Middle frontal gyrus (tissue), 1 donor: Measurements from ENCODE around the gene METTL27.
"Not testable (repeated sequence)": the region's sequence is repeated elsewhere in the genome, so short reads cannot be mapped to it uniquely, and the experiment has no call there.

Experiments
- DNase-seq: peaks from one replicate; pipeline ENCODE4 v3.0.0-alpha.2; 2015; ENCODE audit warnings: low spot score; ENCODE audit errors: extremely low spot score

METTL27 gene, protein sequence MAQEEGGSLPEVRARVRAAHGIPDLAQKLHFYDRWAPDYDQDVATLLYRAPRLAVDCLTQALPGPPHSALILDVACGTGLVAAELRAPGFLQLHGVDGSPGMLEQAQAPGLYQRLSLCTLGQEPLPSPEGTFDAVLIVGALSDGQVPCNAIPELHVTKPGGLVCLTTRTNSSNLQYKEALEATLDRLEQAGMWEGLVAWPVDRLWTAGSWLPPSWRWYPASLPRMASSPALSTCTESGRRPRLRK

DNA sequence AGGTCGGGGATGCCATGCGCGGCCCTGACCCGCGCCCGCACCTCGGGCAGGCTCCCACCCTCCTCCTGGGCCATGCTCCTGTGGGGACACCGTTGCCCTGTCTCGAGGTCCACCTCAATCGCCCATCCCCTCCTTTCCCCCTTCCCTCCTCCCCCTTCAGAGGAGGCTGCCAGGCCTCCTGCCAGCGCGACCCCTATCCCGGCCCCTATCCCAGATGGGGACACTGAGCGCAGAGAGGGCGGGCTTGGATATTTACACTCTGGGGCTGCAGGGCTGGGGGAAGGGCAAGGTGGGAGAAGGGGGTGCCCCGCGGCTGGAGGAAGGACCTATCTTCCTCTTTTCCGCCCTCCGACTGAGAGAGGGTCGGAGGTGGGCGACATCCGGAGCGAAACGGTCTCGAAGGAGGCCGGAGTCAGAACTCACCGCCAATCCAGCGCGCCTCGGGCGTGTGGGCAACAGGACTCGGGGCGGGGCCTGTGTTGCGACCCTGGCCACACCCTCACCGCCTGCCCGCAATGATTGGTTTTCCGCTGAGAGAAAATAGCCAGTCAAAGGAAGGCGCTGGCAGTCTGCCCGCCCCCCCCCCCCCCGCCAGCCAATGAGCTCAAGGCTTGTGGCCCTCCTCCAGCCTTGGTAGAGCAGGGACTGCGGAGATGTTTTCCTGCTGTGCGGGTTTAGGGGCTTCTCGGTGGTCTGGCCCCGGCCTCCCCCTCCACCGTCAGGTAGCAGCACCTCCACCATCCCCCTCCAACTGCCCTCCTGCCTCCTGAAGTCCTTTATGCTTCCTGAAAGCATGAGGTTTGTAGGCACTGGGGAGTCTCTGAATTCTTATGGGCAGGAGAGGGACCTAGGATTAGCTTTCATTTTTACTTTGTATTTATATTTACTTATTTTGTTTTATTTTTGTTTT is at the start of gene METTL27:
TSS of gene METTL27 (minus strand) at position 450 of the 910 bp plus-strand sequence. CDS start at position 74, 376 bp downstream.
- DNase-seq = peak; percentile 76

DNA sequence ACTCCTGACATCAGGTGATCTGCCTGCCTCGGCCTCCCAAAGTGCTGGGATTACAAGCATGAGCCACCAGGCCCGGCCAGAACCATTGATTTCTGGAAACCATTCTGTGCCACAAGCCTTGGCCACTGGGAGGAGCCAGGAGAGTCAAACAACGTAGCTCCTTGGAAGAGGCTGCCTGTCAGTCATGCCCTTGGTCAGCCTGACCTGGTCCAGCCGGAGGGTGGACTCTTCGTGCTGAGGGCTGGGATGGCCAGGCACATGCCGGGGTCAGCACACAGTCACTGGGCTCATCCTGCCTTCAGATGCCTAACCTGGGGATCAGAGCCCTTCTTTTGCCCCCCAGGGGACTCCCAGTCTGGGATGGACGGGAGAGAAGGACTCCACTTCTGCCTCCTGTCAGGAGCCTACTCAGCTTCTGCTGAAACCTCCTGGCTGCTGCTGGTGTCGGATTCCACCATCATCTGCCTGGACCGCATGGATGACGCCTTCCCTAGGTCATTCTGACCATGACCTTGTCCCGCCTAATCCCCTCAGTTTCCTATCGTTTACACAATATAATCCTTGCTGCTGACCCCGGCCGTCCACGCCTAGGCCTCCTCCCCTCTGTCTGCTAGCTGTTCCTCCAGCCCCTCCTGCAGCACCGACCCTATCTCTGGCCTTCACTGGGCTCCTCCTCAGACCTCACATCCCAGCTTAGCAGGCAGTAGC is 49.0 kb upstream of the METTL27 start:
- no peak for DNase-seq

DNA sequence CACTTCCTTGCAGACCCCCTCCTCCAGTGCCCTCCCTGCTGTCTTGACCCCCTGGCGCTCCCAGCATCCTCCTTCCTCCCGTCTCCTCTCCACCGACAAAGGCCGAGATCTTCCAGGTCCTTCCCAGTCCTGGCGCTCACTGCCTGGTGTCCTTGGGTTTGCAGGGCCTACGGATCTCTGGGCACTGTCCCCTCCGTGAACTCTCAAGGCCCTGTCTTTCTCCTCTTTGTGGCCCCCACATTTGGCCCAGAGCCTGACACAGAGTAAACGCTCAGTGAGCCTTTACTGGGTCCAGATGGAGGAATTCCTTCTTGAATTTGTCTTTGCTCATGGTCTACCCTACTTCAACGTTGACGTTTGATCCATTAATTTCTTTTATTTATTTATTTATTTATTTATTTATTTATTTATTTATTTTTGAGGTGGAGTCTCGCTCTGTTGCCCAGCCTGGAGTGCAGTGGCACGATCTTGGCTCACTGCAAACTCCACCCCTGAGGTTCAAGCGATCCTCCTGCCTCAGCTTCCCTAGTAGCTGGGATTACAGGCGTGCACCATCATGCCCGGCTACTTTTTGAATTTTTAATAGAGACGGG is 48.3 kb upstream of the METTL27 start:
- no peak for DNase-seq

DNA sequence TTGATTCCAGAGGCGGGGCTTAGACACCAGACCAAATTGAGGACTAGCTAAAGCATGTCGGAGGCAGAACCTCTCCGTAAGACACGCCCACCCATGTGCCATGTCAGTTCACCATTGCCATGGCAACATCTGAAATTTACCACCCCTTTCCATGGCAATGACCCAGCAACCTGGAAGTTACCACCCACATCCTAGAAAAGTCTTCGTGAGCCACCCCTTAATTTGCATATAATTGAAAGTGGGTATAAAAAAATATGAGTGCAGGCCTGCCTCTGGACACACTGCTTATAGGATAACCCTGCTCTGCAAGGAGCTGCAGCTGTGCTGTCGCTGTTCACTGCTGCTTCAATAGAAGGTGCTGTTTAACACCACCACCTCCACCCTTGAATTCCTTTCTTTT is 46.6 kb upstream of the METTL27 start:
- no peak for DNase-seq

DNA sequence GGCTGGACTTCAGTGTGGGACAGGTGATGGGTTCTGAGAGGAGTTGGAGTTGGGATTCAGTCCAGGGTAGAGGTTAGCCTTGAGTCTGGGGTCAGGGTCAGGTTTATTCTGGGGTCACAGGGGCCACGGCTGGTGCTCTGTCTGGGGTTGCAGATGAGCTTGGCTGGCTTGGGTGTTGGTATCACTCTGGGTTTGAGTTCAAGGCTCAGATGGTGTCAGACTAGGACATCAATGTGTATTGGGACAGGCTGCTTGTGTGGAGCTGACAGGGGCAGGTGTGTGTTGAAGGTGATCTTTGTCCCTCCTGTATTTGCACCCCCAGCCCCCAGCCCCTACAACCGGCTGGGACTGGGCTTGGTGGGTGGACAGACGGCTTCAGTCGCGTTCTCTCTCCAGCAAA is 45.4 kb upstream of the METTL27 start:
- no peak for DNase-seq

DNA sequence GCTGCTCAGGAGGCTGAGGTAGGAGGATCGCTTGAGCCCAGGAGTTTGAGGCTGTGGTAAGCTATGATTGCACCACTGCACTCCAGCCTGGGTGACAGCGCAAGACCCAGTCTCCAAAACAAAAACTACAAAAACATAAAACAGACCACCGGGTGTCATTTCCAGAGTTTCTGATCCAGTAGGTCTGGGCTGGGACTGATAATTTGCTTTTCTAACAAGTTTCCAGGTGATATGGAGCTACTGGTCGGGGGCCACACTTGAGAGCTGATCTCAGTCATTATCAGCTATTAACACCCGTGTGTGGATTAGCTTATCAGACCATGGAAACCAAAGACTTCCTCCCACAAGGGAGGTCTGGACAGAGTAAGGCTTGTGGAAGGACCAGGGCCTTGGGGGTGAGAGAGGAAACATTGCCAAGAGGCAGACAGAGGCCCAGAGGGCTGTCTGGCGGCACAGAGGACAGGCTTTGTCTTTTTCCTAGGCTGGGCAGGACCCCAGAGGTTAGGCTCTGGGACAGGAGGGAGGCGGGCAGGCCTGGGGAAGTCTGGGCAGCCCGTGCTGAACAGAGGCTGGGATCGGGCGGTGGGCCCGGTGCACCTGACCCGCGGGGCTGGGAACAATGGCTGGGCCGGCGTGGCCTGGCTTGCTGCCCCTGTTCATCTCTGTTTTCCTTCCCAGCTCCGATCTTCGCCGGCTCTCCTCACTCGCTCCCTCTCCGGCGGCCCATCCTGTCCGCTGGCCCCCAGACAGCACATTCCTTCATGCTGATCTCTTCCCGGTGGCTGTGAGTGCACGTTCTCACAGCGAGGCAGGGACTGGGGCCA is 43.9 kb upstream of the METTL27 start:
- no peak for DNase-seq

DNA sequence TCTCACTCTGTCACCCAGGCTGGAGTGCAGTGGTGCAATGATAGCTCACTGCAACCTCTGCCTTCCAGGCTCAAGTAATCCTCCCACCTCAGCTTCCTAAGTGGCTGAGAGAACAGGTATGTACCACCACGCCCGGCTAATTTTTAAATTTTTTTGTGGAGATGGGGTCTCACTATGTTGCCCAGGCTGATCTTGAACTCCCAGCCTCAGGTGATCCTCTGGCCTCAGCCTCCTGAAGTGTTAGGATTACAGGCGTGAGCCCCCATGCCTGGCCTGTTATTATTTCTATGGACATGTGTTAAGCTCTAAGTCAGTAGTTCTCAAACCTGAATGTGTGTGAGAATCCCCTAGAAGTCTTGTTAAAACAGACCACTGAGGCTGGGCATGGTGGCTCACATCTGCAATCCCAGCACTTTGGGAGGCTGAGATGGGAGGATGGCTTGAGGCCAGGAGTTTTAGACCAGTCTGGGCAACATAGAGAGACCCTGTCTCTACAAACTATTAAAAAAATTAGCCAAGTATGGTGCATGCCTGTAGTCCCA is 43.2 kb upstream of the METTL27 start:
- DNase-seq = no peak

DNA sequence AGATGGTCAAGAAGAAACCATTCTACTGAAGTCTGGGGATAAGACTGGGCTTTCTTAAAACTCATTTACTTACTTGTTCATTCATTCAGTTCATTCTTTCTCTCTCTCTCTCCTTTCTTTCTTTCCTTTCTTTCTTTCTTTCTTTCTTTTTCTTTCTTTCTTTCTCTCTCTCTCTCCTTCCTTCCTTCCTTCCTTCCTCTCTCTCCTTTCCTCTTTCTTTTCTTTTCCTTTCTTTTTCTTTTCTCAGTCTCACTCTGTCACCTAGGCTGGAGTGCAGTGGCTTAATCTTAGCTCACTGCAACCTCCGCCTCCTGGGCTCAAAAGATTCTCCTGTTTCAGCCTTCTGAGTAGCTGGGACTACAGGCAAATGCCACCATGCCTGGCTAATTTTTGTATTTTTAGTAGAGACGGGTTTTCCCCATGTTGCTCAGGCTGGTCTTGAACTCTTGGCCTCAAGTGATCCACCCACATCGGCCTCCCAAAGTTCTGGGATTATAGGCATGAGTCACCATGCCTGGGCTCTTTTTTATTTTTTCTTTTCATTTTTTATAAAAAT is 42.6 kb upstream of the METTL27 start:
- not testable (repeated sequence) for DNase-seq

DNA sequence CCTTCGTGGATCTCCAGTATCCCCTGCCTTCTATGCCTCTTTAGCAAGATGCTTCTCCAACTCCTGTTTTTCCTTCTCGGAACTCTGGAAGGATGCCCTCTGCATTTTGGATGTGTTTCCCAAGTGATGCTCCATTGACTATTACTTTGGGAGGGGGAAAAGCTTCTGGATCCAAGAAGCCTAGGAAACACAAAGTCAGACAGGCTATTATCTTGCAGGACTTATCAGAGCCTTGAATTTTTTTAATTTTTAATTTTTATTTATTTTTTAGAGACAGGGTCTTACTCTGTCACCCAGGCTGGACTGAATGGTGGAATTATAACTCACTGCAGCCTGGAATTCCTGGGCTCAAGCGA is 39.7 kb upstream of the METTL27 start:
- no peak for DNase-seq

DNA sequence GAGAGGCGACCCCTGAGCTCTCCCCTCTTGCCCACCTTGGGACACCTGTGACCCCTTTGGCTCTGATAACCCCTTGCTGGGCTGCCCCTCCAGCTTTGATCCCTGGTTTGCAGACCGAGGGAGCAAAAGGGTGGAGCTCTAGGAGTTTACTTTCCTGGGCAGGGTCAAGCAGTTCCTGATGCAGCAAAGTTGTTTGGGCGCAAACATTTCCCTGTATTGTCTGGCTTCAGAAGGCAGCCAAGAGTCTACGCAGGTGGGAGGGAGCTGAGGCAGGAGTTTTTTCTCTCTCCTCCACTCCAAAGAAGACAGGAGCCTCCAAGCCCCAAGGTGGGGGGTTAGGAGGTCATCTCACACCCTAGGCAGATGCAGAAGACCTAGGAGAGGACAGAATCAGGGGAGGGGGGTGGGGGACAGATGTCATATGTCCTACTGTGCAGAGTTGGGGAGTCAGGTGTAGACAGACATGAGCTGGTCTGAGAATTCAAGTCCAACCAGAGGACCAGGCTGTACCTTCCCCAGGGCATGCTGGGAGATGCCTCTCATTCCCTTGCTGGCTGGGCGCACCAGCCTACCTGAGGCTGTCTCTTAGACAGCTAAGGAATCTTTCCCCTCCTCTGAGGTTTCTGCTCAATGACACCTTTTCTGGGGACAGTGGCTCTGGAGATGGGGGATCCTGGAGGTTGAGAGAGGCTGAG is 39.2 kb upstream of the METTL27 start:
- DNase-seq = no peak

DNA sequence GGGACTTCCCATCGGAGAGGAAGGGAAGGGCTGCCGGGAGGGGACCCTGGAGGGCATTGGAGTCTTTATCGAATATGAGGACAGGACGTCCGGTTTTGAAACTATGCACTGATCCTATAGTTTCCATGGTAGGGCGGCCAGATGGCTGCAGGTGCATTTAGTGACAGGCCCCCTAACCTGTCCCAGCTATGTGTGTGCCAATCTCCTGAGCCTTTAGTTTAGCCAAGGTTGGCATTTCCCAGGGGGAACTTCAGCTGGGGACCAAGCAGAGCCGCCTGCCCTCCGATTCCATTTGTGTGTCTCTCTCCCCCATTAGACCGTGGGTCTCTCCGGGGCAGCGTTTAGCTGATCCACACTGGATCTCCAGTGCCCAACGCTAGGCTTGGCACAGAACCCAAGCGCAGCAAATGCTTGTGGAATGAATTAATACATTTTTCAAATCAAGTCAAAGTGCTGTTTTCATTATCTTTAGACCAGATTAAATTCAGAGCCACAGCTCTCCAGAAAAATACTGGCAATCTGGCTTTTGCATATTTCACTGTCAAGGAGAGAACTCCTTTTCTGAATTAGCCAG is 38.5 kb upstream of the METTL27 start:
- no peak for DNase-seq

DNA sequence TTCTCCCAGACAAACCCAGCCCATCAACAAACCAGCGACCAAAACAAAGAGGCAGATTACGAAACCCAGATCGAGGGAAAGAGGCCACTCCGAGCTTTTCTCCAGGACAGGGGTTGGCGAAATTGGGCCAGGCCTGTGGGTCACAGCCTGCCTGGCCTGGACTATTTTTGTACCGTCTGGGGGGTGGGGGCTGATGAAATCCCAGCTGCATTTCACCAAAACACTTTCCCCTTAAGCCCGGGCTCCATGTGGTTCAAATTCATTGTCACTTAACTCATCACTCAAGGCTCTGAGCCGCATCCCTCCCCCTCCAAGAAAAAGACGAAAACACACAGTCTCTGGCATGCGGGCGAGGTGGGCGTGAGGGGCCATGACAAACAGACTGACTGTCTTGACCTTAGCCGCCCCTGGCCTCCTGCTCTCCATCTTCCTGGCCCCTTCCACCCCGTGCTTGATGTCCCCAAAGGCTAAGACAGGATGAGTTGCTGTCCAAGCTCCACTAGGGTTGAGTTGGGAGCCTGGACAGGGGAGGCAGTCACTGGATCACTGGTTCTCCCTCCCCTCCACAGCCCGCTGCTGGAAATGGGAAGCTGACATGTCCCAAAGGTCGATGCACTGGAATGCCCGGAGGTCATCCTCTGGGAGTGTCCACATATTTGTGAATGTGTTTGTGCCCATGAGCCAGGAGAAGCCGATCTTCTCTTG is 37.8 kb upstream of the METTL27 start:
- no peak for DNase-seq

DNA sequence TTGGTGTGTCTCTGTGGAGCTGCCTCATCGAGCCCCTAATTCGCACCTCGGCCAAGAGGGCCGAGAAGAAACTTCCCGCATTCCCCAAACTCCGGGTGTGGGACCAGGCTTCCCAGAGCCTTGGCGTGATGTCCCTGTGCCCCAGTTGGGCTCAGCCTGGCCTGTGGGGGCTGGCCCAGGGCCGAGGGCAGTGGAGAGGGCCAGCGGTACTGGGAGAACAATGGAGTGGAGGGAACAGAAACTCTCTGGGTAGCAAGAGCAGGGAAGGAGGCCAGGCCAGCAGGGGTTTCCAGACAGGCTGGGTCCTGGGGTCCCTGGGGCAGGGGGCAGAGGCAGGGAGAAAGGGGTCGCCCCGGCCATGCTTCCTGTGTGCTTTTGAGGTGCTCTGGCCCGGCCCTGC is 34.7 kb upstream of the METTL27 start:
- no peak for DNase-seq

DNA sequence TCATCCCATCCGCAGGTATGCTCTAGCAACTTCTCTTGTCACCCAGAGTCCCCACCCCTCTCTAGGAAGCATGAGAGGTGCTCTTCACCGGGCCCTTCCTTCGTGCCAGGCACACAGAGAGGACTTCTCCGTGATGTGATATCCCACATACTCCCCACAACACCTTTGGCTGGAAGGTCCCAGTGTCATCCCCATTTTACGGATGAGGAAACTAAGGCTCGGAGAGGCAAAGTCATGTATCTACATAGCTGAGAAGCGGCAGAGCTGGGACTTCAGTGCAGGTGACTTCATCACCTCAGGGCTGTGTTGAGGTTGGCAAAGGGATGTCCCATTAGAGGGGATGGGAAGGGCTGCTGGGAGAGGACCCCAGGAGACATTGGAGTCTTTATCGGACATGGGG is 34.0 kb upstream of the METTL27 start:
- no peak for DNase-seq

DNA sequence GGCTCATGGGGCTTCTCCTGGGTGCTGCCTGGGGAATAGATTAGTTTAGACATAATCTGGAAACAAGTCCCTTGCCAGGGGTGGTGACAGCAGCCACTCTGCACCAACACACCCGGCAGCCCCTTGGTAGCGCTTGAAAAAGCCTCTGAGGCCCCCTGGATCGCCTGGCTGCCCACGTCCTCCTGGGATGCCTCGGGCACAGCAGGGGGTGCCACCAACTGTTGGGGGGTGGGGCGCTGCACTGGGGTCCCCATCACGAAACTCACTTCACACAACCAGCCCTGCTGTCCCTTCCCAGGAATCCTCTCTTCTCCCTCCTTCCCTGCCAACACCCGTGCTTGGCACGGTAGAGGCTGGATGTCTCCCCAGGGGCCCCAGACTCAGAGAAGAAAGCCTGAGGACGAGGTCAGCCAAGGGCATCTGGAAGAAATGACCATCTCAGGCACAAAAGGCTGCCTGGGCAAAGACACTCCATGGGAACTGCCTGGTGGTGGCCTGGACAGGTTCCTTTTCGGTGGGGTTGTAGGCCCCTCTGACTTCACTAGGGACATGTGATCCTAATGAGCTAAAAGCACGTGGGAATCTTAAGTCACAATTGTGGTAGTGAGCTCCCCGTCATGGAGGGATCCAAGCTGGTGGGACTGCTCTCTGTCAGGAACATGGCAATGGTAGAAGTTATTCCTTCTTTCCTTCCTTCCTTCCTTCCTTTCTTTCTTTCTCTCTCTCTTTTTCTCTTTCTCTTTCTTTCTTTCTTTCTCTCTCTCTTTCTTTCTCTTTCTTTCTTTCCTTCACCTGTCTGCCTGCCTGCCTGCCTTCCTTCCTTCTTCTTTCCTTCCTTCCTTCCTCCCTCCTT is 30.0 kb upstream of the METTL27 start:
- DNase-seq = no peak

DNA sequence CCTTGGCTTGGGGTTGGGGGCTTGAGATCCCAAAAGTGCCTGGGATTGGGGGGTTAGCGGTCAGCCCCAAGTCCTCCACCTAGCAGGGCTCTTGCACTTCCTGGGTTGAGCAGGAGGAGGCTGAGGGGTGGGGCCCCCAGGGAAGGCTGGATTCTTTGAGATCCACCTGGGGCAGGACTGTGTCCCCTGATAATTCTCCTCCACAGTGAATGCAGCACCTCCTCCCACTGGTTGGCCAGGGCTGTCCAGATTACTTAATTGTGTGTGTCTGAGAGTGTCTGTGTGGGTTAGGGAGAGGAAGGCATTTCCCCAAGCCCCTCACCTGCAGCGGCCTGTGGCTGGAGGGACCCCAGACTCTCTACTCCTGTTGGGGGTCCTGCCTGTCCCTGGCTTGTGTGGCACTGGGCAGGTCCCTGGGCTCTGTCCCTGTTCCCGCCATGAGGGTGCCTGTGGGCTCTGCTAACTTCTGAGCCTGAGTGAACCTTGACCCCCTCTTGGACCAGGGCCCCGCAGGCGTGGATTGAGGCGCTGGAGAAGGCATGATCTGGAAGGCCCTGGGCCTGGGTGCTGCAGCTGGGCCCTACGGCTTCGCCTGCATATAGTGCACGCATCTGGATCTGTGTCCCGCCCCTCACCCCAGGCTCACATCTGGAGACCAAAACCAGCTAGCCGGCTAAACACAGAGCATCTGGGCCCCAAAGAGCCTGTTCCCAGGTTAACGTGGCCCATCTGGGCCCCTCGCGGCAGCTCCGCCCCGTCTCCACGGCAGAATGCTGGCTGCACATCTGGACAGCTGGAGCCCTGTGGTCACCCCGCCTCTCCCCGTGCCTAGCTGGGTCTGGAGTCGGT is 29.1 kb upstream of the METTL27 start:
- no peak for DNase-seq

DNA sequence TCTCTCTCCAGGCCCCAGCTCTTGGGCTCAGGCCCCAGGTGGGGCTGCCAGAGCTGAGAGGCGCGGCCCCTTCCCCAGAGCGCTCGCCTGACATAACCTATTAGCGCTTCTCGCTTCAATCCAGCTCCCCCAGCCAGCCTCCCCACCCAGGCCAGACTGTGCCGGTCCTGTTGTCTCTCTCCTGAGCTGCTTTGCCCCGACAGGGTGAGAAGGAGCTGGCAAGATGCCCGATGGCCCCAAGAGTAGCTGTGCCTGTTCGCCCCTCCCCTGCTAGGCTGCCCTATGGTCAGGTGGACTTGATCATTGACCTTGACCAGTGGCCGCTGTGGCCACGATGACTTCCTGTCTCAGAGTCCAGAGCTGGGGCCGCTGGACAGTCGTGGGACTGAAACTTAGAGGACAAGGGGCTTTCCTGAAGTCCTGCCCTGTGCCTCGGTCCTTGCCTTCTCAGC is 27.8 kb upstream of the METTL27 start:
- DNase-seq = no peak
